Esophagus muscularis mucosa (tissue), 4 donors: ENCODE results near the gene TRIM59. TPM values are rescaled to one million over a fixed set of nuclear protein-coding genes. Genes with fewer than 3 reads are reported as not detected.

Experiments
- DNase-seq: peaks from one replicate; pipeline ENCODE4 v3.0.0-alpha.2; 2017; ENCODE audit errors: extremely low spot score
- H3K27ac ChIP-seq, 4 donors: fragments of 200-600 bp; sonication (generic); replicated peaks in 1 of 4; 1 replicate in 3 of 4; 2 replicates in 1 of 4; pipeline ENCODE4 v1.5.1; 2016 to 2019; ENCODE audit warnings: mild to moderate bottlenecking in 1 of 4
- H3K27me3 ChIP-seq, 4 donors: fragments of 200-600 bp; sonication (generic); one replicate each; pipeline versions ENCODE4 v1.5.1 to v1.6.0; 2016 to 2019
- H3K36me3 ChIP-seq, 4 donors: fragments of 200-600 bp; sonication (generic); one replicate each; pipeline ENCODE4 v1.5.1; 2016 to 2019
- H3K4me1 ChIP-seq, 4 donors: fragments of 200-600 bp; sonication (generic); one replicate each; pipeline ENCODE4 v1.5.1; 2016 to 2019
- H3K4me3 ChIP-seq, 4 donors: fragments of 200-600 bp; sonication (generic); 1 replicate in 2 of 4; 2 replicates in 2 of 4; pipeline ENCODE4 v1.5.1; 2016 to 2019; ENCODE audit warnings: mild to moderate bottlenecking in 4 of 4, moderate library complexity in 1 of 4
- H3K9me3 ChIP-seq, 4 donors: fragments of 200-600 bp; sonication (generic); 1 replicate in 3 of 4; 2 replicates in 1 of 4; pipeline ENCODE4 v1.5.1; 2016 to 2019
- EP300 ChIP-seq: sonication (generic); formaldehyde crosslinking; IDR thresholded peaks from one replicate; pipeline ENCODE4 v1.6.1; 2017; ENCODE audit warnings: antibody characterized with exemption
- POLR2A ChIP-seq: fragments of 450-650 bp; IDR thresholded peaks from one replicate; pipeline ENCODE4 v1.6.1; 2017; ENCODE audit warnings: antibody characterized with exemption, moderate library complexity, mild to moderate bottlenecking, low read depth
- POLR2AphosphoS5 ChIP-seq, 2 donors: sonication (generic); formaldehyde crosslinking; IDR thresholded peaks; one replicate each; pipeline ENCODE4 v1.6.1; 2017; ENCODE audit warnings: antibody characterized with exemption in 2 of 2
- WGBS: methylation state at CpG from one replicate; pipeline ENCODE4 v1.1.5; 2018; 5-methylcytosine and 5-hydroxymethylcytosine counted together
- intact Hi-C: fragments of 100-400 bp; cut with DNase I; formaldehyde crosslinking; loops from one replicate; pipeline ENCODE4 v1.15.1; 2023
- small RNA-seq, 3 donors: library from RNA; depleted of rRNA; stranded (forward); fragments of <200 nt; gene quantifications; one replicate each; pipeline ENCODE3, GENCODE V24; 2016
- total RNA-seq, 4 donors: library from RNA; depleted of rRNA; stranded (reverse); fragments of >200 nt; gene quantifications; one replicate each; pipeline versions ENCODE4 v1.1.0 to v1.2.1, GENCODE V29; 2016
- TF ChIP-seq, protein P1 (sequence below), 3 experiments: fragments of 200-600 bp in 2 of 3; fragments of 450-650 bp in 1 of 3; sonication (generic) in 2 of 3; IDR thresholded peaks; one replicate each; pipeline ENCODE4 v1.5.1; 2017 to 2019; ENCODE audit warnings: antibody characterized with exemption in 3 of 3, mild to moderate bottlenecking in 2 of 3, moderate library complexity in 1 of 3

Gene TRIM59
- total RNA-seq, 4 donors from 2014 or later, result 1.3 to 3.8 (median 1.9) TPM

- no peak for DNase-seq
- Histone ChIP-seq H3K9me3 (no peaks in the 10 kb centered on the region), H3K27me3 (no peaks in the 10 kb centered on the region), H3K36me3 (peaks cover 0 to 2% (median 0%) of the 10 kb centered on the region in 4 donors), H3K4me3 (no peak overlapping the region), H3K4me1 (no peaks in the 10 kb centered on the region), H3K27ac (no peak overlapping the region)
- TF ChIP-seq EP300, result no peak
- no peak for TF ChIP-seq POLR2AphosphoS5 (IDR thresholded peaks at IDR 0.05)
- TF ChIP-seq POLR2A, result no peak
- TF ChIP-seq, protein P1, sequence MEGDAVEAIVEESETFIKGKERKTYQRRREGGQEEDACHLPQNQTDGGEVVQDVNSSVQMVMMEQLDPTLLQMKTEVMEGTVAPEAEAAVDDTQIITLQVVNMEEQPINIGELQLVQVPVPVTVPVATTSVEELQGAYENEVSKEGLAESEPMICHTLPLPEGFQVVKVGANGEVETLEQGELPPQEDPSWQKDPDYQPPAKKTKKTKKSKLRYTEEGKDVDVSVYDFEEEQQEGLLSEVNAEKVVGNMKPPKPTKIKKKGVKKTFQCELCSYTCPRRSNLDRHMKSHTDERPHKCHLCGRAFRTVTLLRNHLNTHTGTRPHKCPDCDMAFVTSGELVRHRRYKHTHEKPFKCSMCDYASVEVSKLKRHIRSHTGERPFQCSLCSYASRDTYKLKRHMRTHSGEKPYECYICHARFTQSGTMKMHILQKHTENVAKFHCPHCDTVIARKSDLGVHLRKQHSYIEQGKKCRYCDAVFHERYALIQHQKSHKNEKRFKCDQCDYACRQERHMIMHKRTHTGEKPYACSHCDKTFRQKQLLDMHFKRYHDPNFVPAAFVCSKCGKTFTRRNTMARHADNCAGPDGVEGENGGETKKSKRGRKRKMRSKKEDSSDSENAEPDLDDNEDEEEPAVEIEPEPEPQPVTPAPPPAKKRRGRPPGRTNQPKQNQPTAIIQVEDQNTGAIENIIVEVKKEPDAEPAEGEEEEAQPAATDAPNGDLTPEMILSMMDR (IDR thresholded peaks at IDR 0.05), result no peak
- 100% methylated on average over 3 of the region's 3 CpGs for WGBS
- intact Hi-C loops, result loop anchor here (10.0 kb wide), 1 partner anchor 834 kb away; the partner anchor contains the start of gene NMD3
Observed at GRCh38 chr3:160390565-160391138, 58.9 kb downstream of the TRIM59 start.

Small RNAs within 50 kb of the gene (small RNA-seq; reads per million reads assigned to genes)
- gene MIR15B, result 4.0 to 7.2 (median 5.6) reads per million in 3 donors
- gene MIR16-2, result 0.34 to 0.74 (median 0.67) reads per million in 3 donors
- gene RNU7-136P, result 0 reads per million in 3 donors

Other genes starting within 250 kb of the TRIM59 start
- gene C3orf80, start 224.4 kb downstream of the TRIM59 start, total RNA-seq, result under 1 TPM; under 0.01 to 0.26 (median 0.17) TPM
- 10 to 100 TPM in 1 of 4 donors, 1 to 10 TPM in 3; 5.5 to 11.9 (median 9.7) TPM for gene IFT80, start 50.6 kb downstream of the TRIM59 start, total RNA-seq
- gene SMC4, start 50.1 kb downstream of the TRIM59 start, total RNA-seq, result 10 to 100 TPM; 14.7 to 19.8 (median 17.9) TPM
- 10 to 100 TPM; 48.2 to 60.6 (median 55.3) TPM for gene KPNA4, start 115.8 kb upstream of the TRIM59 start, total RNA-seq
- gene ARL14, start 227.4 kb upstream of the TRIM59 start, total RNA-seq, result not detected